Neural progenitor cell (in vitro differentiated cells): ENCODE data around the gene SLC6A12. TPM values are rescaled to one million over a fixed set of nuclear protein-coding genes. Genes with fewer than 3 reads are reported as not detected.
"Not testable (repeated sequence)": the region's sequence is repeated elsewhere in the genome, so short reads cannot be mapped to it uniquely, and the experiment has no call there.

ENCODE experiments used
- DNase-seq: peaks from one replicate; pipeline ENCODE4 v3.0.0-alpha.2; 2016; ENCODE audit warnings: low spot score
- H2AFZ ChIP-seq: fragments of 200-600 bp; sonication (generic); replicated peaks from 2 replicates; pipeline ENCODE4 v1.6.1; 2016; ENCODE audit warnings: antibody characterized with exemption
- H3F3A ChIP-seq: fragments of 200-600 bp; sonication (generic); 2 replicates; pipeline ENCODE4 v1.6.1; 2016; ENCODE audit warnings: antibody characterized with exemption, low read depth
- H3K27ac ChIP-seq: fragments of 200-600 bp; sonication (generic); 2 replicates; pipeline ENCODE4 v1.5.1; 2016; ENCODE audit warnings: mild to moderate bottlenecking
- H3K27me3 ChIP-seq: fragments of 200-600 bp; sonication (generic); 2 replicates; pipeline ENCODE4 v1.6.1; 2016; ENCODE audit warnings: mild to moderate bottlenecking, moderate library complexity
- H3K36me3 ChIP-seq: fragments of 200-600 bp; sonication (generic); 2 replicates; pipeline ENCODE4 v1.5.1; 2016
- H3K4me1 ChIP-seq: fragments of 200-600 bp; sonication (generic); 2 replicates; pipeline ENCODE4 v1.6.1; 2016; ENCODE audit warnings: mixed run types
- H3K4me2 ChIP-seq: fragments of 200-600 bp; sonication (generic); 2 replicates; pipeline ENCODE4 v1.6.1; 2016
- H3K4me3 ChIP-seq: fragments of 200-600 bp; sonication (generic); 2 replicates; pipeline ENCODE4 v1.5.1; 2016
- H3K79me2 ChIP-seq: fragments of 200-600 bp; sonication (generic); 2 replicates; pipeline ENCODE4 v1.6.1; 2016; ENCODE audit warnings: low read depth
- H3K9ac ChIP-seq: fragments of 200-600 bp; sonication (generic); 2 replicates; pipeline ENCODE4 v1.6.1; 2016
- H3K9me3 ChIP-seq: fragments of 200-600 bp; sonication (generic); 2 replicates; pipeline ENCODE4 v1.5.1; 2016; ENCODE audit warnings: low read depth
- H4K20me1 ChIP-seq: fragments of 200-600 bp; sonication (generic); 2 replicates; pipeline ENCODE4 v1.6.1; 2016; ENCODE audit warnings: low read depth
- H3K27ac Mint-ChIP-seq: 3 replicates; pipeline ENCODE4 v1.8.0; 2021; ENCODE audit warnings: mixed read lengths
- H3K27me3 Mint-ChIP-seq: 2 replicates; pipeline ENCODE4 v1.8.0; 2022; ENCODE audit warnings: low read depth, mild to moderate bottlenecking, inconsistent platforms, moderate library complexity, mixed read lengths; ENCODE audit not compliant: insufficient read depth
- H3K36me3 Mint-ChIP-seq: 3 replicates; pipeline ENCODE4 v1.8.0; 2021; ENCODE audit warnings: mixed read lengths
- H3K4me1 Mint-ChIP-seq: 3 replicates; pipeline ENCODE4 v1.8.0; 2021; ENCODE audit warnings: mixed read lengths
- H3K4me3 Mint-ChIP-seq: 3 replicates; pipeline ENCODE4 v1.8.0; 2021; ENCODE audit warnings: mild to moderate bottlenecking, moderate library complexity, mixed read lengths
- H3K9me3 Mint-ChIP-seq: 3 replicates; pipeline ENCODE4 v1.8.0; 2020; ENCODE audit warnings: mixed read lengths
- CTCF ChIP-seq: fragments of 200-600 bp; sonication (generic); IDR thresholded peaks from 2 replicates; pipeline ENCODE4 v1.5.1; 2017; ENCODE audit warnings: antibody characterized with exemption, mild to moderate bottlenecking
- EZH2 ChIP-seq: fragments of 200-600 bp; sonication (generic); IDR thresholded peaks from 2 replicates; pipeline ENCODE4 v1.6.1; 2017; ENCODE audit warnings: antibody characterized with exemption, mild to moderate bottlenecking, moderate library complexity
- EZH2phosphoT487 ChIP-seq: fragments of 200-600 bp; sonication (generic); IDR thresholded peaks from 2 replicates; pipeline ENCODE4 v1.6.1; 2017; ENCODE audit warnings: antibody characterized with exemption
- total RNA-seq: library from RNA; depleted of rRNA; stranded (reverse); fragments of >200 nt; gene quantifications from 2 replicates; pipeline ENCODE4 v1.2.3, GENCODE V29; 2015; ENCODE audit warnings: low replicate concordance

The SLC6A12 gene
- total RNA-seq, 1 donor from 2014 or later, result not detected

DNA sequence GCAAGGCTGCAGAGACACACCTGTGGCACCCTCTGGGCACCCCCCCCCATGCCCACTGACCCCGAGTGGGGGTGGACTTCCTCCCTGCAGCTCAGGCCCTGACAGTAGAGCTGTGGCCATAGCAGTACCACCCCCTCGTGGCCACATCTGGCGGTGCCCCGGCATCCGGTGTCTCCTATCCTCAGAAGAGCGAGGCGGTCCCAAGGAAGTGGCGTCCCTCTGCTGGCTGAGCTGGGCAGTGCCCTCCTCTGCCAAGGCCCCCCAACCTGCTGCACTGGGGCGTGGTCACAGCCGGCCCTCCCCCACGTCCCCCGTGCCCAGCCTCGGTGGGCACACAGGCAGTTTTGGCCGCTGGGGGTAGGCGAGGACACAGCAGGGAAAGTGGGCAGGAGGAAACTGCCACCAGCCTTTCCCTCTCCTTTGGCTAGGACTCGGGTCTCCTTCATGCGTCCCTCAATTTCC, 6.0 kb upstream of the SLC6A12 start:
- Histone ChIP-seq H3K9me3 (no peaks in the 10 kb centered on the region), H3K4me2 (no peak overlapping the region), H3K4me1 (peaks cover 7% of the 10 kb centered on the region), H3K79me2 (no peaks in the 10 kb centered on the region), H3F3A (no peaks in the 10 kb centered on the region), H3K9ac (no peak overlapping the region), H3K27ac (no peak overlapping the region), H3K27me3 (no peaks in the 10 kb centered on the region), H3K36me3 (no peaks in the 10 kb centered on the region), H3K4me3 (no peak overlapping the region), H4K20me1 (no peaks in the 10 kb centered on the region), H2AFZ (peak overlapping the region; percentile 80)
- no peak overlapping the region for H3K4me3 Mint-ChIP-seq
- H3K27ac Mint-ChIP-seq, result no peak overlapping the region
- H3K27me3 Mint-ChIP-seq, result peaks cover 27% of the 10 kb centered on the region
- H3K4me1 Mint-ChIP-seq, result peaks cover 7% of the 10 kb centered on the region
- no peaks in the 10 kb centered on the region for H3K9me3 Mint-ChIP-seq
- no peaks in the 10 kb centered on the region for H3K36me3 Mint-ChIP-seq
- DNase-seq, result peak; percentile 94
- TF ChIP-seq EZH2, result no peak
- TF ChIP-seq CTCF, result peak; percentile 96

DNA sequence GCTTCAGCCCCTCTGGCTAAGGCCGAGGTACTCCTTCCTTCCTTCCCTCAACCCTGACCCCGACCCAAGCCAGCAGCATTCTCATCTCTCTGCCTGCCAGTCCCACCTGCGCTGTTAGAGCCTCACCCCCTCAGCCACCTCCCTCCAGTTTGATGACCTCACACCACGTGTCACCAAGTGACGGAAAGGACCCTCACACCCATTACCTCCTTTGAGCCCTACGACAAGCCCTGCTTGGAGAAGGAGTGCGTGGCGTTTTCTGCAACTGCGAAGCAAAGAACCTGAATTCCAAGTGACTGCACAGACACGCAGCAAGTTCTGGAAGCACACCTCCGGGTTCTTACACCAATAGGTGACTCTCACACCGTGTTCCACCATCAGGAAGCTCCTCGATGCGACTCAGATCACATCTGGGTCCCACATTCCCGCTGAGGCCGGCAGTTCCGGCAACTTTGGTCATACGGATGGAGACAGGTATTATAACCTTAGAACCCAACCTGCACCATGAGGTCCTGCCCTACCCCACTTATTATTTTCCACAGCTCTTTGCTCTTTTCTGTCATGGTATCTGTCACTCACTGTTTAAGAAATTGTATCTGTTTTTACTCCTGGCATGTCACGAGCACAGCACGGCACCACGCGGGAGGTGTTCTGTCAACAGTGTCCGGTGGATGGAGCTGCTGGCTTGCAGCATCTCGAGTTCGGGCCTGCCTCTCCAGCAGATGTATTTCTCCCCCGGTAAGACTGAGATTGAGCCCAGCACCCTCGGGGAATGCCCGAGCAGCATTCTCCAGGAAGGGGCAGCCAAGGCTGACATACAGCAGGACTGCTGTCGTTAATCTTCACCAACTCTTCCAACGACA, 5.0 kb upstream of the SLC6A12 start:
- H3K27me3 ChIP-seq, result peaks cover 7% of the 10 kb centered on the region
- no peak for DNase-seq
- H3K4me1 ChIP-seq, result peaks cover 11% of the 10 kb centered on the region
- no peaks in the 10 kb centered on the region for H3K9me3 ChIP-seq
- no peaks in the 10 kb centered on the region for H4K20me1 ChIP-seq
- H3K79me2 ChIP-seq, result no peaks in the 10 kb centered on the region
- TF ChIP-seq EZH2 (no peak), EZH2phosphoT487 (no peak)
- Mint-ChIP-seq H3K4me3 (no peak overlapping the region), H3K36me3 (no peaks in the 10 kb centered on the region), H3K4me1 (peaks cover 8% of the 10 kb centered on the region), H3K27me3 (peaks cover 24% of the 10 kb centered on the region), H3K9me3 (no peaks in the 10 kb centered on the region), H3K27ac (no peak overlapping the region)
- no peak overlapping the region for H2AFZ ChIP-seq
- H3K27ac ChIP-seq, result no peak overlapping the region
- no peak overlapping the region for H3K9ac ChIP-seq
- H3K36me3 ChIP-seq, result no peaks in the 10 kb centered on the region
- H3F3A ChIP-seq, result no peaks in the 10 kb centered on the region
- no peak overlapping the region for H3K4me2 ChIP-seq
- H3K4me3 ChIP-seq, result no peak overlapping the region

DNA sequence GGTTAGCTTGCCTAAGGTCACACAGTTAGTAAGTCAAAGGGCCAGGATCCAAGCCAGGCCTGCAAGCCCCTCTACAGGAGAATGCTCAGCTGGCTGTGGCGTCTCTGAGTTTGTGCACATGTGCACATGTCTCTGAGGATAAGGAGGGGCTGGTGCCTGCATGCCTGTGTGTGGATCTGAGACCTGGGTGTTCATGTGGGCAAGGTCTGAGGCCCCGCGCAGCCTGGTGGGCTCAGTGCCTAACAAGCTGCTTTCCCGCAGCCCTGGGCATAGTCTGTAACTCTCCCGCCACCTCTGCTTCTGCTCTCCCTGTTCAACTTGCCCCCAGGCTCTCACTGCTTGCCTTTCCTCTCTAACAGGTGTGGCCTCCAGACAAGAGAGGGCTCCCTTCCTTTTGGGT, 4.3 kb upstream of the SLC6A12 start:
- TF ChIP-seq EZH2phosphoT487 (no peak), EZH2 (no peak), CTCF (no peak)
- H3K27me3 Mint-ChIP-seq, result peaks cover 22% of the 10 kb centered on the region
- no peak overlapping the region for H3K4me3 ChIP-seq
- H3K4me1 Mint-ChIP-seq, result peaks cover 15% of the 10 kb centered on the region
- H3K4me1 ChIP-seq, result peaks cover 17% of the 10 kb centered on the region
- no peak overlapping the region for H3K27ac Mint-ChIP-seq
- DNase-seq, result no peak
- H3K4me3 Mint-ChIP-seq, result no peak overlapping the region
- no peaks in the 10 kb centered on the region for H3K36me3 ChIP-seq
- H3K9ac ChIP-seq, result no peak overlapping the region
- H3F3A ChIP-seq, result no peaks in the 10 kb centered on the region
- no peaks in the 10 kb centered on the region for H3K36me3 Mint-ChIP-seq
- no peak overlapping the region for H2AFZ ChIP-seq
- peaks cover 15% of the 10 kb centered on the region for H3K27me3 ChIP-seq
- no peaks in the 10 kb centered on the region for H4K20me1 ChIP-seq
- H3K79me2 ChIP-seq, result no peaks in the 10 kb centered on the region
- no peak overlapping the region for H3K27ac ChIP-seq
- no peaks in the 10 kb centered on the region for H3K9me3 ChIP-seq
- H3K9me3 Mint-ChIP-seq, result no peaks in the 10 kb centered on the region
- no peak overlapping the region for H3K4me2 ChIP-seq

- not testable (repeated sequence) for H2AFZ ChIP-seq, H3K27ac Mint-ChIP-seq, H3K9ac ChIP-seq, H3K4me2 ChIP-seq, H3F3A ChIP-seq, H4K20me1 ChIP-seq, DNase-seq, H3K9me3 Mint-ChIP-seq, H3K9me3 ChIP-seq, H3K36me3 ChIP-seq, H3K4me3 ChIP-seq, H3K27ac ChIP-seq, H3K36me3 Mint-ChIP-seq, H3K79me2 ChIP-seq
- H3K27me3 ChIP-seq, result peaks cover 27% of the 10 kb centered on the region
- peaks cover 27% of the 10 kb centered on the region for H3K4me1 Mint-ChIP-seq
- peaks cover 28% of the 10 kb centered on the region for H3K4me1 ChIP-seq
- H3K4me3 Mint-ChIP-seq, result peak overlapping the region; percentile 67
- peaks cover 20% of the 10 kb centered on the region for H3K27me3 Mint-ChIP-seq
Observed at GRCh38 chr12:217029-217428, 3.1 kb upstream of the SLC6A12 start.
